HG03460 (cell line): ENCODE results near the gene SUV39H1.
A peak's percentile ranks its signal among the peaks of the same experiment; 100 is the strongest.
"Not testable (repeated sequence)": the region's sequence is repeated elsewhere in the genome, so short reads cannot be mapped to it uniquely, and the experiment has no call there.

Experiments
- ATAC-seq: cut with Tn5 transposase; IDR thresholded peaks from one replicate; pipeline ENCODE4 v1.9.1; 2021; ENCODE audit not compliant: unreplicated experiment

SUV39H1 gene

GRCh38 chrX:48696301-48696908, at the start of gene SUV39H1:
SUV39H1 (plus strand) TSS chrX:48696734; CDS start chrX:48696785, 51 bp downstream.
- peak; percentile 86 for ATAC-seq

GRCh38 chrX:48648336-48648751, 48.2 kb upstream of the SUV39H1 start:
- ATAC-seq: no peak

- ATAC-seq: no peak
These were observed 47.4 kb upstream of the SUV39H1 start for GRCh38 chrX:48649102-48649501.

- not testable (repeated sequence) for ATAC-seq
These were observed 44.4 kb upstream of the SUV39H1 start for GRCh38 chrX:48652055-48652579.

GRCh38 chrX:48654746-48655145, 41.8 kb upstream of the SUV39H1 start:
- ATAC-seq: not testable (repeated sequence)

- not testable (repeated sequence) for ATAC-seq
These were observed 36.8 kb upstream of the SUV39H1 start for GRCh38 chrX:48659686-48660085.

- ATAC-seq: no peak
These were observed 33.3 kb upstream of the SUV39H1 start for GRCh38 chrX:48663241-48663640.

- ATAC-seq: no peak
These were observed 32.4 kb upstream of the SUV39H1 start for GRCh38 chrX:48664156-48664555.

- no peak for ATAC-seq
These were observed 30.5 kb upstream of the SUV39H1 start for GRCh38 chrX:48665991-48666390.

- no peak for ATAC-seq
These were observed 29.9 kb upstream of the SUV39H1 start for GRCh38 chrX:48666649-48667048.

GRCh38 chrX:48667509-48667908, 29.0 kb upstream of the SUV39H1 start:
- no peak for ATAC-seq

GRCh38 chrX:48668187-48668586, 28.3 kb upstream of the SUV39H1 start:
- ATAC-seq: not testable (repeated sequence)

GRCh38 chrX:48676106-48676892, 20.2 kb upstream of the SUV39H1 start:
- ATAC-seq: peak; percentile 89

GRCh38 chrX:48676893-48677270, 19.7 kb upstream of the SUV39H1 start:
- ATAC-seq: no peak

GRCh38 chrX:48677516-48677915, 19.0 kb upstream of the SUV39H1 start:
- no peak for ATAC-seq

GRCh38 chrX:48680467-48680866, 16.1 kb upstream of the SUV39H1 start:
- ATAC-seq: not testable (repeated sequence)

- not testable (repeated sequence) for ATAC-seq
These were observed 15.6 kb upstream of the SUV39H1 start for GRCh38 chrX:48680925-48681324.

GRCh38 chrX:48681539-48682183, 14.9 kb upstream of the SUV39H1 start:
- no peak for ATAC-seq

GRCh38 chrX:48682795-48683194, 13.7 kb upstream of the SUV39H1 start:
- not testable (repeated sequence) for ATAC-seq

GRCh38 chrX:48683411-48683982, 13.0 kb upstream of the SUV39H1 start, which contains the start of gene WAS:
WAS (plus strand) TSS chrX:48683799; CDS start chrX:48683854, 55 bp downstream.
- ATAC-seq: peak; percentile 93

- ATAC-seq: no peak
These were observed 12.4 kb upstream of the SUV39H1 start for GRCh38 chrX:48684134-48684533.
